ENCODE results near the gene EPHA7.

EPHA7 gene

GRCh38 chr6:93222071-93222851, 197.1 kb downstream of the EPHA7 start:
- Mint-ChIP-seq H3K9me3 (peaks cover 13% of the 10 kb centered on the region), H3K27ac (no peak overlapping the region), H3K27me3 (ENCODE audit: low read depth) (no peaks in the 10 kb centered on the region), H3K4me3 (no peak overlapping the region), H3K36me3 (ENCODE audit: low read depth) (no peaks in the 10 kb centered on the region), H3K4me1 (ENCODE audit: low read depth) (no peaks in the 10 kb centered on the region)
- no peak for DNase-seq (ENCODE audit: low spot score)

GRCh38 chr6:93219447-93219846, 199.9 kb downstream of the EPHA7 start:
- H3K36me3 Mint-ChIP-seq (ENCODE audit: low read depth), result no peaks in the 10 kb centered on the region
- no peak overlapping the region for H3K4me3 Mint-ChIP-seq
- no peaks in the 10 kb centered on the region for H3K27me3 Mint-ChIP-seq (ENCODE audit: low read depth)
- H3K27ac Mint-ChIP-seq, result no peak overlapping the region
- H3K9me3 Mint-ChIP-seq, result peaks cover 24% of the 10 kb centered on the region
- DNase-seq (ENCODE audit: low spot score), result no peak
- H3K4me1 Mint-ChIP-seq (ENCODE audit: low read depth), result no peaks in the 10 kb centered on the region

GRCh38 chr6:93218096-93218495, 201.3 kb downstream of the EPHA7 start:
- no peaks in the 10 kb centered on the region for H3K36me3 Mint-ChIP-seq (ENCODE audit: low read depth)
- H3K4me3 Mint-ChIP-seq, result no peak overlapping the region
- DNase-seq (ENCODE audit: low spot score), result no peak
- no peaks in the 10 kb centered on the region for H3K4me1 Mint-ChIP-seq (ENCODE audit: low read depth)
- no peak overlapping the region for H3K27ac Mint-ChIP-seq
- H3K9me3 Mint-ChIP-seq, result peaks cover 24% of the 10 kb centered on the region
- no peaks in the 10 kb centered on the region for H3K27me3 Mint-ChIP-seq (ENCODE audit: low read depth)

- H3K9me3 Mint-ChIP-seq, result peaks cover 19% of the 10 kb centered on the region
- no peaks in the 10 kb centered on the region for H3K27me3 Mint-ChIP-seq (ENCODE audit: low read depth)
- no peak for DNase-seq (ENCODE audit: low spot score)
Measured at GRCh38 chr6:93213028-93213427, 206.3 kb downstream of the EPHA7 start.

GRCh38 chr6:93210908-93211307, 208.5 kb downstream of the EPHA7 start:
- Mint-ChIP-seq H3K36me3 (ENCODE audit: low read depth) (no peaks in the 10 kb centered on the region), H3K4me3 (no peak overlapping the region), H3K27ac (no peak overlapping the region), H3K27me3 (ENCODE audit: low read depth) (no peaks in the 10 kb centered on the region), H3K9me3 (peaks cover 12% of the 10 kb centered on the region), H3K4me1 (ENCODE audit: low read depth) (no peaks in the 10 kb centered on the region)
- no peak for DNase-seq (ENCODE audit: low spot score)

More at GRCh38 chr6:93213028-93213427, 206.3 kb downstream of the EPHA7 start:
- Mint-ChIP-seq H3K4me1 (ENCODE audit: low read depth) (no peaks in the 10 kb centered on the region), H3K27ac (no peak overlapping the region), H3K4me3 (no peak overlapping the region), H3K36me3 (ENCODE audit: low read depth) (no peaks in the 10 kb centered on the region)

GRCh38 chr6:93209358-93209757, 210.0 kb downstream of the EPHA7 start:
- Mint-ChIP-seq H3K4me1 (ENCODE audit: low read depth) (no peaks in the 10 kb centered on the region), H3K9me3 (peaks cover 22% of the 10 kb centered on the region), H3K27me3 (ENCODE audit: low read depth) (no peaks in the 10 kb centered on the region), H3K4me3 (no peak overlapping the region), H3K36me3 (ENCODE audit: low read depth) (no peaks in the 10 kb centered on the region), H3K27ac (no peak overlapping the region)
- DNase-seq (ENCODE audit: low spot score), result no peak

- peaks cover 24% of the 10 kb centered on the region for H3K9me3 Mint-ChIP-seq
- H3K36me3 Mint-ChIP-seq (ENCODE audit: low read depth), result no peaks in the 10 kb centered on the region
- H3K4me1 Mint-ChIP-seq (ENCODE audit: low read depth), result no peaks in the 10 kb centered on the region
- H3K27me3 Mint-ChIP-seq (ENCODE audit: low read depth), result no peaks in the 10 kb centered on the region
- H3K27ac Mint-ChIP-seq, result no peak overlapping the region
- H3K4me3 Mint-ChIP-seq, result no peak overlapping the region
- DNase-seq (ENCODE audit: low spot score), result no peak
Measured at GRCh38 chr6:93196406-93196970, 222.9 kb downstream of the EPHA7 start.

GRCh38 chr6:93194480-93194879, 224.9 kb downstream of the EPHA7 start:
- Mint-ChIP-seq H3K9me3 (peaks cover 26% of the 10 kb centered on the region), H3K27me3 (ENCODE audit: low read depth) (no peaks in the 10 kb centered on the region), H3K4me3 (no peak overlapping the region), H3K4me1 (ENCODE audit: low read depth) (no peaks in the 10 kb centered on the region), H3K27ac (no peak overlapping the region), H3K36me3 (ENCODE audit: low read depth) (no peaks in the 10 kb centered on the region)
- no peak for DNase-seq (ENCODE audit: low spot score)

GRCh38 chr6:93193868-93194267, 225.5 kb downstream of the EPHA7 start:
- Mint-ChIP-seq H3K9me3 (peaks cover 22% of the 10 kb centered on the region), H3K27me3 (ENCODE audit: low read depth) (no peaks in the 10 kb centered on the region), H3K27ac (no peak overlapping the region), H3K36me3 (ENCODE audit: low read depth) (no peaks in the 10 kb centered on the region), H3K4me3 (no peak overlapping the region), H3K4me1 (ENCODE audit: low read depth) (no peaks in the 10 kb centered on the region)
- DNase-seq (ENCODE audit: low spot score), result no peak
